Activated CD4-positive, alpha-beta memory T cell treated with anti-CD3 and anti-CD28 coated beads, Interleukin-2, amount 10 ng/mL, durations not matched to agents 7 days and 5 days (primary cell): ENCODE results near the gene OR10P1. TPM values are rescaled to one million over a fixed set of nuclear protein-coding genes. Genes with fewer than 3 reads are reported as not detected.
"Not testable (repeated sequence)": the region's sequence is repeated elsewhere in the genome, so short reads cannot be mapped to it uniquely, and the experiment has no call there.

Experiments
- CTCF ChIA-PET: fragments of 350-600 bp; sonication (Branson Sonifier 250); formaldehyde crosslinking; loops from one replicate; lab custom pipeline; 2021; ENCODE audit warnings: antibody characterized with exemption, inconsistent platforms; lab: Charles Lee
- POLR2A ChIA-PET: fragments of 350-600 bp; sonication (Branson Sonifier 250); formaldehyde crosslinking; loops from one replicate; lab custom pipeline; 2021; ENCODE audit warnings: antibody characterized with exemption; lab: Charles Lee
- DNase-seq: peaks from one replicate; pipeline ENCODE4 v3.0.0-alpha.2; 2020
- H3K27ac Mint-ChIP-seq: one replicate; pipeline ENCODE4 v1.8.0; 2021; ENCODE audit warnings: mild to moderate bottlenecking, mixed read lengths
- H3K27me3 Mint-ChIP-seq: one replicate; pipeline ENCODE4 v1.8.0; 2021; ENCODE audit warnings: mixed read lengths
- H3K36me3 Mint-ChIP-seq: one replicate; pipeline ENCODE4 v1.8.0; 2021; ENCODE audit warnings: low read depth, mixed read lengths
- H3K4me1 Mint-ChIP-seq: one replicate; pipeline ENCODE4 v1.8.0; 2021; ENCODE audit warnings: mixed read lengths
- H3K4me3 Mint-ChIP-seq: one replicate; pipeline ENCODE4 v1.8.0; 2021; ENCODE audit warnings: mild to moderate bottlenecking, mixed read lengths
- H3K9me3 Mint-ChIP-seq: one replicate; pipeline ENCODE4 v1.8.0; 2021; ENCODE audit warnings: mixed read lengths
- total RNA-seq, 2 experiments: library from RNA; stranded (reverse); gene quantifications; one replicate each; pipeline ENCODE4 v1.2.3, GENCODE V29; 2021

OR10P1 gene
- total RNA-seq, result not detected

- Mint-ChIP-seq H3K4me1 (peaks cover 27% of the 10 kb centered on the region), H3K9me3 (no peaks in the 10 kb centered on the region), H3K27me3 (peaks cover 6% of the 10 kb centered on the region), H3K36me3 (no peaks in the 10 kb centered on the region), H3K4me3 (peak within 1 kb of the TSS; percentile 61), H3K27ac (peak within 1 kb of the TSS; percentile 80)
- CTCF ChIA-PET, result interaction anchor here (1.5 to 3.1 kb wide), 2 partner anchors 9 to 19 kb away, joined by 4 to 21 read pairs; no protein-coding TSS in a partner anchor
- no peak for DNase-seq
- POLR2A ChIA-PET, result no interaction called here
Measured at GRCh38 chr12:55636853-55637252, at the start of gene OR10P1. Gene OR10P1, plus strand, starts transcription at chr12:55636892. Its CDS starts 0 bp downstream, at chr12:55636892.

- H3K27me3 Mint-ChIP-seq, H3K27ac Mint-ChIP-seq, DNase-seq, H3K9me3 Mint-ChIP-seq, H3K4me1 Mint-ChIP-seq, CTCF ChIA-PET, H3K36me3 Mint-ChIP-seq, H3K4me3 Mint-ChIP-seq, POLR2A ChIA-PET: not testable (repeated sequence)
Measured at GRCh38 chr12:55590152-55590551, 46.5 kb upstream of the OR10P1 start.

DNA sequence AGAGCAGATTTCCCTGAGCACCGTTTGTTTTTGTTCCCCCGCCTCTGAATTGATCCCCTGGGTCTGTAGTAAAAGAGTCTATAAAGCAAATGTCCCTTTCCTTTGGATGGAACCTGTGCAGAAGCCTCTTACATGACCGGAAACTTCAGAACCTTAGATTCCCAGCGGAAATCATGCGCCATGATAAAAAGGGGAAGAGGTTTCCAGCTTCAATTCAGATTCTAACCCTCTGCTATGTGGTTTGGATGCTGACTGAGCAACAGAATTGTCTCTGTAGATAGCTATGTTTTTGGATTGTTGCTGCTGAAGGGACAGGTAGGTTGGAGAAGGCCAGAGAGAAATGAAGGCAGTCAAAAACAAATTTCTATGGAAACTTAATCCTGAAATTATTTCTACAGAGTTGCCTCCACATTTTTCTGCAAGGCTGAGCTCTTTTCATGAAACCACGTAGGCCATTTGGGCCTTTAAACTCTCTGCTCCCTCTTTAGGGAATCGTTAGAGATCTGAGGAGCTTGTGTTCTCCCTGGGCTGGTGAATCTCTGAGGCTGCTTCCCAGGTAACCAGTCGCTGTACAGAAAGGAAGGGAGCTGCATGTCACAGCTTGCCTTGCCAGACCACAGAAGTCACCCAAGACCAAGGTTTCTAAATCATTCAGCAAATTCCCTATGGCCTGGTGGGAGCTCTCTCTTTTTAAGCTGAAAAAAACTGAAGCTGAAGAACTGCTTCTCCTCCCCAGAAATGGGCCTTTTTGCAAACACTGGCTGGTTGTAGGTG, 28.7 kb upstream of the OR10P1 start:
- DNase-seq, result no peak
- no peak overlapping the region for H3K4me3 Mint-ChIP-seq
- peaks cover 12% of the 10 kb centered on the region for H3K27me3 Mint-ChIP-seq
- H3K9me3 Mint-ChIP-seq, result no peaks in the 10 kb centered on the region
- H3K36me3 Mint-ChIP-seq, result no peaks in the 10 kb centered on the region
- ChIA-PET POLR2A (no interaction called here), CTCF (interaction anchor here (1.7 kb wide), 1 partner anchor 12 kb away, joined by 5 read pairs; no protein-coding TSS in a partner anchor)
- no peak overlapping the region for H3K27ac Mint-ChIP-seq
- H3K4me1 Mint-ChIP-seq, result no peaks in the 10 kb centered on the region

- H3K9me3 Mint-ChIP-seq, result peaks cover 4% of the 10 kb centered on the region
- H3K27me3 Mint-ChIP-seq, result peaks cover 18% of the 10 kb centered on the region
- no peak for DNase-seq
- H3K36me3 Mint-ChIP-seq, result peaks cover 2% of the 10 kb centered on the region
- no peak overlapping the region for H3K27ac Mint-ChIP-seq
- CTCF ChIA-PET, result no interaction called here
- POLR2A ChIA-PET, result no interaction called here
- H3K4me1 Mint-ChIP-seq, result no peaks in the 10 kb centered on the region
- H3K4me3 Mint-ChIP-seq, result no peak overlapping the region
Measured at GRCh38 chr12:55610598-55610997, 26.1 kb upstream of the OR10P1 start.

GRCh38 chr12:55612646-55613045, 24.0 kb upstream of the OR10P1 start:
- Mint-ChIP-seq H3K9me3 (peaks cover 15% of the 10 kb centered on the region), H3K27me3 (peaks cover 15% of the 10 kb centered on the region)
- POLR2A ChIA-PET, result no interaction called here

DNA sequence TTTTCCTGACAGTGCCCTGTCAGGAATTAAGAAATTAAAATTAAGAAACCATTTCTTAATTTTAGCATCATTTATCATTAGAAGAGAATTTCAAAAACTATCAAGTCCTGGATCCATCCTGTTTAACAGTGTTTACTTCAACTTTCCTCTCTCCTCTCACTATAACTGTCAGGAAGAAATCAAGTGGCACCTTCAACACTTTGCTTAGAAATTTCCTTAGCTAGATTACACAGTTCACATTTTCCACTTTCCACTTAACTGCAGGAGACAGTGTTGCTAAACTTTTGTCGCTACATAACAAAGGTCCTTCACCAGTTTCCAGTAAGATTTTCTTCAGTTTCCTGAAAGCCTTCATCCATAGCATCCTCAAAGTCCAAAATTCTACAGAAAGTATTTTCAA, 21.9 kb upstream of the OR10P1 start:
- DNase-seq, result no peak
- Mint-ChIP-seq H3K9me3 (peaks cover 15% of the 10 kb centered on the region), H3K4me1 (no peaks in the 10 kb centered on the region), H3K4me3 (no peak overlapping the region), H3K27me3 (peaks cover 18% of the 10 kb centered on the region), H3K27ac (no peak overlapping the region), H3K36me3 (peaks cover 2% of the 10 kb centered on the region)
- ChIA-PET CTCF (interaction anchor here (1.6 kb wide), 1 partner anchor 13 kb away, joined by 3 read pairs; no protein-coding TSS in a partner anchor), POLR2A (no interaction called here)

More at GRCh38 chr12:55612646-55613045, 24.0 kb upstream of the OR10P1 start:
- CTCF ChIA-PET, result no interaction called here
- peaks cover 2% of the 10 kb centered on the region for H3K36me3 Mint-ChIP-seq
- H3K4me3 Mint-ChIP-seq, result no peak overlapping the region
- no peak overlapping the region for H3K27ac Mint-ChIP-seq
- no peak for DNase-seq
- no peaks in the 10 kb centered on the region for H3K4me1 Mint-ChIP-seq

DNA sequence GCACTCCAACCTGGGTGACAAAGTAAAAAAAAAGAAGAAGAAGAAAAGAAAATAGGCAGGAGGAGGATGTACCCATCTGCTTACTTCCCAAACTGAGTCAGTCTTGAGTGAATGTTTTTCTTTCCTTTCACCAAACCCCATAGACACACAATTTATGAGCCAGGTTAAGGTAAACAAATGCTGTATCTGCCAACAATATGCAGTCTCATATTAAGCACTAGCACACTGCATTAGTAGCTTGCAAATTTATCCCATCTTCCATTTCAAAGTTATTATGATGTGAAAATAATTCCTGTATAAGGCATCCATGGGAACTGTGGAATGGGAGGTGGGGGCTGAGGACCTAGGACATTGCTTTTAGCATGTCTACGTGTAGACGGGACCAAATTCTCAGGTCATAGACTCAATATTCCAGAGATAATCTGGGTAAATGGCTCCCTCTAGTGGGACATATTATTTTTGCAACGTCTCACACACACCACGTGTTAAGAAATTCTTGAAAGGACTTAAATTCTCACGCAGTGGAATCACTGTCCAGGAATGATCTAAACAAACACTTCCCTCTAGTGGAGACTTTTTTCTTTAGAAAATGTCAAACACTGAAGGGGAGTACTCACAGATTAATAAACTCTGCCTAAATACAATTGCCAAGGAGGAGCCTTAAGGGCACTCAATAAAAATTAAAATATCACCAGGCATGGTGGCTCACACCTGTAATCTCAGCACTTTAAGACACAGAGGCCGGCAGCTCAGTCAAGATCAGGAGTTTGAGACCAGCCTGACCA, 17.1 kb upstream of the OR10P1 start:
- H3K4me1 Mint-ChIP-seq, result no peaks in the 10 kb centered on the region
- CTCF ChIA-PET, result interaction anchor here (0.7 to 2.2 kb wide), 3 partner anchors 11 to 431 kb away, joined by 3 to 10 read pairs (median 5); no protein-coding TSS in a partner anchor
- peaks cover 31% of the 10 kb centered on the region for H3K27me3 Mint-ChIP-seq
- H3K36me3 Mint-ChIP-seq, result peaks cover 2% of the 10 kb centered on the region
- DNase-seq, result peak; percentile 28
- POLR2A ChIA-PET, result no interaction called here
- no peak overlapping the region for H3K27ac Mint-ChIP-seq
- H3K9me3 Mint-ChIP-seq, result peaks cover 15% of the 10 kb centered on the region
- H3K4me3 Mint-ChIP-seq, result no peak overlapping the region

- Mint-ChIP-seq H3K27ac (no peak overlapping the region), H3K9me3 (no peaks in the 10 kb centered on the region), H3K4me3 (no peak overlapping the region), H3K36me3 (no peaks in the 10 kb centered on the region), H3K4me1 (peaks cover 6% of the 10 kb centered on the region), H3K27me3 (peaks cover 17% of the 10 kb centered on the region)
- DNase-seq, result no peak
- CTCF ChIA-PET, result no interaction called here
- POLR2A ChIA-PET, result no interaction called here
Measured at GRCh38 chr12:55624056-55624455, 12.6 kb upstream of the OR10P1 start.

GRCh38 chr12:55626154-55626553, 10.5 kb upstream of the OR10P1 start:
- no peak overlapping the region for H3K27ac Mint-ChIP-seq
- ChIA-PET CTCF (interaction anchor here (2.9 kb wide), 1 partner anchor 30 kb away, joined by 10 read pairs; no protein-coding TSS in a partner anchor), POLR2A (no interaction called here)
- H3K9me3 Mint-ChIP-seq, result no peaks in the 10 kb centered on the region
- no peak for DNase-seq
- peaks cover 9% of the 10 kb centered on the region for H3K27me3 Mint-ChIP-seq
- H3K36me3 Mint-ChIP-seq, result no peaks in the 10 kb centered on the region
- no peak overlapping the region for H3K4me3 Mint-ChIP-seq
- peaks cover 21% of the 10 kb centered on the region for H3K4me1 Mint-ChIP-seq

GRCh38 chr12:55629058-55629841, 7.4 kb upstream of the OR10P1 start:
- ChIA-PET POLR2A (no interaction called here), CTCF (interaction anchor here (2.8 to 2.9 kb wide), 2 partner anchors 17 to 27 kb away, joined by 10 to 11 read pairs; no protein-coding TSS in a partner anchor)
- DNase-seq, result no peak
- Mint-ChIP-seq H3K4me1 (peaks cover 21% of the 10 kb centered on the region), H3K27me3 (peaks cover 4% of the 10 kb centered on the region), H3K4me3 (no peak overlapping the region), H3K27ac (peak overlapping the region; percentile 5), H3K9me3 (no peaks in the 10 kb centered on the region), H3K36me3 (no peaks in the 10 kb centered on the region)

- POLR2A ChIA-PET, result no interaction called here
Measured at GRCh38 chr12:55631056-55631455, 5.6 kb upstream of the OR10P1 start.

GRCh38 chr12:55631733-55632132, 5.0 kb upstream of the OR10P1 start:
- H3K4me3 Mint-ChIP-seq, result no peak overlapping the region
- POLR2A ChIA-PET, result no interaction called here
- CTCF ChIA-PET, result no interaction called here
- DNase-seq, result no peak
- peaks cover 26% of the 10 kb centered on the region for H3K4me1 Mint-ChIP-seq
- no peak overlapping the region for H3K27ac Mint-ChIP-seq
- H3K9me3 Mint-ChIP-seq, result no peaks in the 10 kb centered on the region
- no peaks in the 10 kb centered on the region for H3K36me3 Mint-ChIP-seq
- peaks cover 4% of the 10 kb centered on the region for H3K27me3 Mint-ChIP-seq

More at GRCh38 chr12:55631056-55631455, 5.6 kb upstream of the OR10P1 start:
- CTCF ChIA-PET, result interaction anchor here (2.8 kb wide), 1 partner anchor 15 kb away, joined by 11 read pairs; no protein-coding TSS in a partner anchor
- H3K36me3 Mint-ChIP-seq, result no peaks in the 10 kb centered on the region
- H3K27me3 Mint-ChIP-seq, result peaks cover 4% of the 10 kb centered on the region
- no peak overlapping the region for H3K4me3 Mint-ChIP-seq
- no peaks in the 10 kb centered on the region for H3K9me3 Mint-ChIP-seq
- H3K27ac Mint-ChIP-seq, result no peak overlapping the region
- H3K4me1 Mint-ChIP-seq, result peaks cover 23% of the 10 kb centered on the region
- DNase-seq, result no peak
